HepG2 (cell line): ENCODE measurements around the gene KLF18. TPM values are rescaled to one million over a fixed set of nuclear protein-coding genes. Genes with fewer than 3 reads are reported as not detected.

ENCODE experiments used
- AHR ChIP-seq: IDR thresholded peaks from 2 replicates; pipeline ENCODE4 v1.6.1; 2018; ENCODE audit warnings: missing genetic modification reagents, missing compliant biosample characterization
- BHLHE40 ChIP-seq: IDR thresholded peaks from 2 replicates; pipeline ENCODE4 v1.6.1; 2011; ENCODE audit warnings: low read length, improper control_type of control experiment
- FOSL2 ChIP-seq: sonication (generic); formaldehyde crosslinking; IDR thresholded peaks from 2 replicates; pipeline ENCODE4 v1.4.0; 2020; ENCODE audit warnings: missing genetic modification reagents
- FOXA1 ChIP-seq, 2 experiments: fragments of 450-650 bp in 1 of 2; sonication (generic) in 1 of 2; formaldehyde crosslinking in 1 of 2; IDR thresholded peaks; 2 replicates each; pipeline versions ENCODE4 v1.4.0 to v1.6.1; 2016 to 2020; ENCODE audit warnings: missing genetic modification reagents in 1 of 2
- FOXJ3 ChIP-seq: sonication (generic); formaldehyde crosslinking; IDR thresholded peaks from 2 replicates; pipeline ENCODE4 v1.4.0; 2020; ENCODE audit warnings: missing genetic modification reagents, mild to moderate bottlenecking, borderline replicate concordance
- FOXO1 ChIP-seq: sonication (generic); formaldehyde crosslinking; IDR thresholded peaks from 2 replicates; pipeline ENCODE4 v1.4.0; 2020; ENCODE audit warnings: missing genetic modification reagents
- GTF3A ChIP-seq: sonication (generic); formaldehyde crosslinking; conservative IDR thresholded peaks from 2 replicates; pipeline ENCODE4 v1.4.0; 2020; ENCODE audit warnings: mild to moderate bottlenecking, missing genetic modification reagents
- MAFF ChIP-seq: IDR thresholded peaks from 2 replicates; pipeline ENCODE4 v1.6.1; 2011; ENCODE audit warnings: low read depth, low read length, improper control_type of control experiment
- SOX5 ChIP-seq: IDR thresholded peaks from 2 replicates; pipeline ENCODE4 v1.6.1; 2016; ENCODE audit warnings: borderline replicate concordance
- THAP8 ChIP-seq: sonication (generic); formaldehyde crosslinking; IDR thresholded peaks from 2 replicates; pipeline ENCODE4 v1.5.1; 2020; ENCODE audit warnings: missing genetic modification reagents, mild to moderate bottlenecking, borderline replicate concordance
- ZBTB2 ChIP-seq: sonication (generic); formaldehyde crosslinking; IDR thresholded peaks from 2 replicates; pipeline ENCODE4 v1.8.0; 2022; ENCODE audit warnings: low read depth, missing genetic modification reagents
- ZFP62 ChIP-seq: sonication (generic); formaldehyde crosslinking; IDR thresholded peaks from 2 replicates; pipeline ENCODE4 v1.4.0; 2020; ENCODE audit warnings: missing genetic modification reagents
- ZNF264 ChIP-seq: sonication (generic); formaldehyde crosslinking; IDR thresholded peaks from 2 replicates; pipeline ENCODE4 v1.4.0; 2020; ENCODE audit warnings: missing genetic modification reagents
- ZNF484 ChIP-seq: sonication (generic); formaldehyde crosslinking; IDR thresholded peaks from 2 replicates; pipeline ENCODE4 v1.5.1; 2020; ENCODE audit warnings: mild to moderate bottlenecking, low read depth, missing genetic modification reagents, borderline replicate concordance
- ZNF547 ChIP-seq: sonication (generic); formaldehyde crosslinking; IDR thresholded peaks from 2 replicates; pipeline ENCODE4 v1.5.1; 2020; ENCODE audit warnings: mild to moderate bottlenecking, missing genetic modification reagents
- ZNF549 ChIP-seq: sonication (generic); formaldehyde crosslinking; IDR thresholded peaks from 2 replicates; pipeline ENCODE4 v1.5.0; 2020; ENCODE audit warnings: missing genetic modification reagents
- ZNF562 ChIP-seq: sonication (generic); formaldehyde crosslinking; IDR thresholded peaks from 2 replicates; pipeline ENCODE4 v1.8.0; 2022; ENCODE audit warnings: missing genetic modification reagents, borderline replicate concordance
- ZNF597 ChIP-seq: sonication (generic); formaldehyde crosslinking; IDR thresholded peaks from 2 replicates; pipeline ENCODE4 v1.5.0; 2020; ENCODE audit warnings: missing genetic modification reagents
- ZNF615 ChIP-seq: sonication (generic); formaldehyde crosslinking; IDR thresholded peaks from 2 replicates; pipeline ENCODE4 v1.5.0; 2020; ENCODE audit warnings: mild to moderate bottlenecking, missing genetic modification reagents, borderline replicate concordance
- ZNF616 ChIP-seq: sonication (generic); formaldehyde crosslinking; IDR thresholded peaks from 2 replicates; pipeline ENCODE4 v1.5.0; 2020; ENCODE audit warnings: low read depth, mild to moderate bottlenecking, missing genetic modification reagents
- ZNF709 ChIP-seq: sonication (generic); formaldehyde crosslinking; IDR thresholded peaks from 2 replicates; pipeline ENCODE4 v1.5.0; 2020; ENCODE audit warnings: mild to moderate bottlenecking, missing genetic modification reagents
- ZNF878 ChIP-seq: sonication (generic); formaldehyde crosslinking; IDR thresholded peaks from 2 replicates; pipeline ENCODE4 v1.8.1; 2023; ENCODE audit warnings: mild to moderate bottlenecking, missing genetic modification reagents, moderate library complexity
- polyA plus RNA-seq, 8 experiments: library from polyadenylated mRNA; depleted of rRNA in 3 of 8; stranded (reverse) in 7 of 8; unstranded in 1 of 8; fragments of >200 nt; fragmentation: Illumina TruSeq in 4 of 8; extraction: Trizol in 4 of 8; gene quantifications; 2 replicates each; pipeline versions ENCODE4 v1.2.1 to v1.2.3, GENCODE V29; 2011 to 2016; ENCODE audit warnings: low read depth in 4 of 8, missing spikeins in 1 of 8, mixed read lengths in 1 of 8; ENCODE audit not compliant: insufficient read depth in 1 of 8
- total RNA-seq, 5 experiments: library from RNA; depleted of rRNA; stranded (reverse); fragments of >200 nt; fragmentation: Illumina TruSeq; extraction: Trizol; gene quantifications; 2 replicates each; pipeline ENCODE4 v1.2.3, GENCODE V29; 2016; ENCODE audit warnings: low read depth in 1 of 5
- TF ChIP-seq, protein P1 (sequence below): sonication (generic); formaldehyde crosslinking; conservative IDR thresholded peaks from 2 replicates; pipeline ENCODE4 v1.4.0; 2020; ENCODE audit warnings: missing genetic modification reagents

The KLF18 gene
- total and polyA plus RNA-seq, 2 of the 13 experiments (the other 11 are each of a cell fraction or from before 2014, with no cell fraction given): not detected

DNA sequence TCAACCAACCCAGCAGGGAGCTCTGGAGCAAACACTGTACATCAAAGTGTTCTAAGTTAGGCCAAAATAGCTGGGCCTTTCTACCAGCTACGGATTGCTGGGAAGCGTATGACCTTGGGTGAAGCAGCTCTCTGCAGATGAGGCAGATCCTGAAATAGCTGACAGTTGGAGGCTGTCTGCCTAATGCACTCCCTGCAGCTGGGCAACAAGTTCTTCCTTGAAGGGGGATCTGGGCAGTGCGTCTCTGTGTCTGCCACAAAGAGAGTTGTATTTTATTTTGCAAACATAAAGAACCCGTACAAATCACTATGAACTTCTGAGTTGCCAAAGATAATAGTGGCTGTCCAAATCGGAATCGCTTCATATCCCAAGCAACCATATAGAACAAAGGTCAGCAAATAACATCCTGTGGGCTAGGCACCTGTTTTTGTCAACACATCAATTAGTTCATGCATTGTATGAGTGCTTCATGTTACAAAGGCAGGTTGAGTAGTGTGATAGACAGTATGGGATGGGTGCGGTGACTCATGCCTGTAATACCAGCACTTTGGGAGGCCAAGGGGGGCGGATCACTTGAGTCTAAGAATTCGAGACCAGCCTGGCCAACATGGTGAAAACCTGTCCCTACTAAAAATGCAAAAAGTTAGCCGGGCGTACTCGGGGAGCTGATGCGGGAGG, 51.9 kb downstream of the KLF18 start (continued):
- TF ChIP-seq, protein P1, sequence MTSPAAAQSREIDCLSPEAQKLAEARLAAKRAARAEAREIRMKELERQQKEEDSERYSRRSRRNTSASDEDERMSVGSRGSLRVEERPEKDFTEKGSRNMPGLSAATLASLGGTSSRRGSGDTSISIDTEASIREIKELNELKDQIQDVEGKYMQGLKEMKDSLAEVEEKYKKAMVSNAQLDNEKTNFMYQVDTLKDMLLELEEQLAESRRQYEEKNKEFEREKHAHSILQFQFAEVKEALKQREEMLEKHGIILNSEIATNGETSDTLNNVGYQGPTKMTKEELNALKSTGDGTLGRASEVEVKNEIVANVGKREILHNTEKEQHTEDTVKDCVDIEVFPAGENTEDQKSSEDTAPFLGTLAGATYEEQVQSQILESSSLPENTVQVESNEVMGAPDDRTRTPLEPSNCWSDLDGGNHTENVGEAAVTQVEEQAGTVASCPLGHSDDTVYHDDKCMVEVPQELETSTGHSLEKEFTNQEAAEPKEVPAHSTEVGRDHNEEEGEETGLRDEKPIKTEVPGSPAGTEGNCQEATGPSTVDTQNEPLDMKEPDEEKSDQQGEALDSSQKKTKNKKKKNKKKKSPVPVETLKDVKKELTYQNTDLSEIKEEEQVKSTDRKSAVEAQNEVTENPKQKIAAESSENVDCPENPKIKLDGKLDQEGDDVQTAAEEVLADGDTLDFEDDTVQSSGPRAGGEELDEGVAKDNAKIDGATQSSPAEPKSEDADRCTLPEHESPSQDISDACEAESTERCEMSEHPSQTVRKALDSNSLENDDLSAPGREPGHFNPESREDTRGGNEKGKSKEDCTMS (CRISPR knock-in tag): no peak
- TF ChIP-seq ZFP62: no peak
- TF ChIP-seq FOXA1 (IDR thresholded peaks at IDR 0.05): no peak
- TF ChIP-seq FOXA1 (CRISPR knock-in tag; IDR thresholded peaks at IDR 0.05): no peak
- peak; percentile 21; the same call in 1 of the 2 replicates for TF ChIP-seq SOX5 (CRISPR knock-in tag)
- no peak for TF ChIP-seq ZNF547 (CRISPR knock-in tag)
- TF ChIP-seq ZNF264: no peak
- TF ChIP-seq BHLHE40: no peak
- TF ChIP-seq FOXJ3 (CRISPR knock-in tag): no peak
- TF ChIP-seq GTF3A (CRISPR knock-in tag): no peak
- no peak for TF ChIP-seq THAP8
- TF ChIP-seq ZNF615 (CRISPR knock-in tag): no peak
- no peak for TF ChIP-seq ZNF878 (CRISPR knock-in tag)
- no peak for TF ChIP-seq FOXO1 (CRISPR knock-in tag)
- no peak for TF ChIP-seq ZBTB2
- no peak for TF ChIP-seq AHR (CRISPR knock-in tag)
- TF ChIP-seq ZNF562 (CRISPR knock-in tag): no peak
- TF ChIP-seq ZNF709 (CRISPR knock-in tag): no peak
- TF ChIP-seq MAFF: peak; percentile 82
- no peak for TF ChIP-seq ZNF484
- TF ChIP-seq FOSL2: peak; percentile 41; the same call in 1 of the 2 replicates
- no peak for TF ChIP-seq ZNF616
- TF ChIP-seq ZNF549 (CRISPR knock-in tag): no peak
- no peak for TF ChIP-seq ZNF597 (CRISPR knock-in tag)
